OCI-LY1 (cell line): ENCODE results near the gene WDR13.

Experiments
- H2AFZ ChIP-seq: fragments of 200-600 bp; sonication (generic), shearing (Covaris generic); 2 replicates; pipeline ENCODE4 v1.6.0; 2014; ENCODE audit warnings: antibody characterized with exemption, mild to moderate bottlenecking, low read length
- H3F3A ChIP-seq: fragments of 200-600 bp; sonication (generic), shearing (Covaris generic); 2 replicates; pipeline ENCODE4 v1.6.0; 2014; ENCODE audit warnings: mild to moderate bottlenecking, antibody characterized with exemption, low read length, moderate library complexity; ENCODE audit not compliant: insufficient read depth
- H3K27ac ChIP-seq: fragments of 200-600 bp; sonication (generic); 2 replicates; pipeline ENCODE4 v1.5.1; 2014; ENCODE audit warnings: low read length, mixed run types, mild to moderate bottlenecking, low read depth; ENCODE audit not compliant: poor library complexity, severe bottlenecking
- H3K27me3 ChIP-seq: fragments of 200-600 bp; sonication (generic); 2 replicates; pipeline ENCODE4 v1.6.0; 2014; ENCODE audit warnings: antibody characterized with exemption, mild to moderate bottlenecking, low read length, moderate library complexity; ENCODE audit not compliant: insufficient read depth
- H3K36me3 ChIP-seq: fragments of 200-600 bp; sonication (generic); 2 replicates; pipeline ENCODE4 v1.6.1; 2014; ENCODE audit warnings: mild to moderate bottlenecking, antibody characterized with exemption, low read length, moderate library complexity, mixed read lengths; ENCODE audit not compliant: insufficient read depth
- H3K4me1 ChIP-seq: fragments of 200-600 bp; sonication (generic); 2 replicates; pipeline ENCODE4 v1.5.1; 2014; ENCODE audit warnings: mild to moderate bottlenecking, low read length, moderate library complexity; ENCODE audit not compliant: insufficient read depth, severe bottlenecking
- H3K4me2 ChIP-seq: fragments of 200-600 bp; sonication (generic), shearing (Covaris generic); 2 replicates; pipeline ENCODE4 v1.6.1; 2014; ENCODE audit warnings: low read length
- H3K4me3 ChIP-seq: fragments of 200-600 bp; sonication (generic); 2 replicates; pipeline ENCODE4 v1.5.1; 2014; ENCODE audit warnings: low read length, low read depth, mild to moderate bottlenecking, mixed read lengths; ENCODE audit not compliant: poor library complexity, severe bottlenecking
- H3K79me2 ChIP-seq: fragments of 200-600 bp; shearing (Covaris generic); 2 replicates; pipeline ENCODE4 v1.6.1; 2016; ENCODE audit warnings: mixed run types, low read length, mixed read lengths; ENCODE audit not compliant: insufficient read depth
- H3K9ac ChIP-seq: fragments of 200-600 bp; sonication (generic), shearing (Covaris generic); 2 replicates; pipeline ENCODE4 v1.6.1; 2014; ENCODE audit warnings: mild to moderate bottlenecking, low read length, mixed read lengths
- H3K9me2 ChIP-seq: fragments of 200-600 bp; sonication (generic), shearing (Covaris generic); 2 replicates; pipeline ENCODE4 v1.6.1; 2014; ENCODE audit warnings: low read depth, mild to moderate bottlenecking, low read length, mixed read lengths
- H3K9me3 ChIP-seq: fragments of 200-600 bp; shearing (Covaris generic); 2 replicates; pipeline ENCODE4 v1.6.1; 2014; ENCODE audit warnings: low read length, mixed read lengths
- H4K20me1 ChIP-seq: fragments of 200-600 bp; sonication (generic), shearing (Covaris generic); 2 replicates; pipeline ENCODE4 v1.6.0; 2016; ENCODE audit warnings: mild to moderate bottlenecking, low read length; ENCODE audit not compliant: insufficient read depth
- CTCF ChIP-seq: fragments of 200-600 bp; sonication (generic), shearing (Covaris generic); IDR thresholded peaks from 2 replicates; pipeline ENCODE4 v1.5.1; 2017; ENCODE audit warnings: mild to moderate bottlenecking, antibody characterized with exemption, low read length, moderate library complexity, mixed read lengths
- EZH2 ChIP-seq: fragments of 200-600 bp; sonication (generic), shearing (Covaris generic); IDR thresholded peaks from 2 replicates; pipeline ENCODE4 v1.8.0; 2017; ENCODE audit warnings: borderline replicate concordance, mixed run types, mild to moderate bottlenecking, antibody characterized with exemption, low read length, moderate library complexity, mixed read lengths

The WDR13 gene

GRCh38 chrX:48632207-48632606 lies 34.9 kb downstream of the WDR13 start:
- Histone ChIP-seq H3F3A (no peaks in the 10 kb centered on the region), H2AFZ (no peak overlapping the region), H3K9ac (peak overlapping the region; percentile 2; the same call in 1 of the 2 replicates), H4K20me1 (no peaks in the 10 kb centered on the region), H3K4me3 (no peak overlapping the region), H3K9me3 (no peaks in the 10 kb centered on the region), H3K9me2 (no peaks in the 10 kb centered on the region), H3K79me2 (no peaks in the 10 kb centered on the region), H3K4me2 (peak overlapping the region; percentile 51), H3K4me1 (peaks cover 25% of the 10 kb centered on the region), H3K27me3 (no peaks in the 10 kb centered on the region), H3K27ac (peak overlapping the region; percentile 67), H3K36me3 (no peaks in the 10 kb centered on the region)
- TF ChIP-seq CTCF (no peak), EZH2 (no peak)

DNA sequence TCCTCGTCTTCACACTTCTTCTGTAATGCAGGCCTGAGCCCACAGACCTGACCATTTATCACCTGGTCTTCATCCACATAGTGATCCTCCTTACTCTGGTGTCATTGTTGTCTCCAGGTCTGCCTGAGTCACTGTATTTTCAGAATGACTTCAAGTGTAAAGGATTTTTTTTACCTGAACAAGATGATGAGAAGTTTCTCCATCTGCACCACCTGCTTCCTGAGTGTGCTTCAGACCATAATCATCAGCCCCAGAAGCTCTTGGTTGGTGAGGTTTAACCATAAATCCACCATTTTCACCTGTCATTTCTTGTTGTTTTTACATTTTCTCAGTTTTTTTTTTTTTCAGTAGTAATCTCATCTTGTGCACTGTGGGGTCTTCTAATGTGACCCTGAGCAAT lies 39.0 kb downstream of the WDR13 start:
- H3K9me3 ChIP-seq = no peaks in the 10 kb centered on the region
- TF ChIP-seq CTCF = no peak
- no peak for TF ChIP-seq EZH2
- H3K36me3 ChIP-seq = no peaks in the 10 kb centered on the region
- no peak overlapping the region for H3K9ac ChIP-seq
- no peak overlapping the region for H3K4me3 ChIP-seq
- H3K79me2 ChIP-seq = no peaks in the 10 kb centered on the region
- H3K27me3 ChIP-seq = no peaks in the 10 kb centered on the region
- H3K9me2 ChIP-seq = no peaks in the 10 kb centered on the region
- no peaks in the 10 kb centered on the region for H4K20me1 ChIP-seq
- H3F3A ChIP-seq = no peaks in the 10 kb centered on the region
- no peak overlapping the region for H2AFZ ChIP-seq
- H3K27ac ChIP-seq = peak overlapping the region; percentile 19
- no peak overlapping the region for H3K4me2 ChIP-seq
- H3K4me1 ChIP-seq = peaks cover 22% of the 10 kb centered on the region

- Histone ChIP-seq H3K9ac (no peak overlapping the region), H3K4me1 (peaks cover 17% of the 10 kb centered on the region), H3F3A (no peaks in the 10 kb centered on the region), H3K36me3 (no peaks in the 10 kb centered on the region), H3K4me2 (no peak overlapping the region), H3K9me2 (no peaks in the 10 kb centered on the region), H2AFZ (peak overlapping the region; percentile 68; the same call in 1 of the 2 replicates), H3K4me3 (no peak overlapping the region), H3K79me2 (no peaks in the 10 kb centered on the region), H4K20me1 (no peaks in the 10 kb centered on the region), H3K27me3 (no peaks in the 10 kb centered on the region), H3K9me3 (no peaks in the 10 kb centered on the region), H3K27ac (peak overlapping the region; percentile 19)
- no peak for TF ChIP-seq CTCF
Observed at GRCh38 chrX:48636776-48637175, 39.5 kb downstream of the WDR13 start.
